ENCODE results near the gene RBM20. TPM values are rescaled to one million over a fixed set of nuclear protein-coding genes. Genes with fewer than 3 reads are reported as not detected.

RBM20 gene
- total and polyA plus RNA-seq, 5 experiments from 2014 or later, result 0.20 to 0.93 (median 0.49) TPM

DNA sequence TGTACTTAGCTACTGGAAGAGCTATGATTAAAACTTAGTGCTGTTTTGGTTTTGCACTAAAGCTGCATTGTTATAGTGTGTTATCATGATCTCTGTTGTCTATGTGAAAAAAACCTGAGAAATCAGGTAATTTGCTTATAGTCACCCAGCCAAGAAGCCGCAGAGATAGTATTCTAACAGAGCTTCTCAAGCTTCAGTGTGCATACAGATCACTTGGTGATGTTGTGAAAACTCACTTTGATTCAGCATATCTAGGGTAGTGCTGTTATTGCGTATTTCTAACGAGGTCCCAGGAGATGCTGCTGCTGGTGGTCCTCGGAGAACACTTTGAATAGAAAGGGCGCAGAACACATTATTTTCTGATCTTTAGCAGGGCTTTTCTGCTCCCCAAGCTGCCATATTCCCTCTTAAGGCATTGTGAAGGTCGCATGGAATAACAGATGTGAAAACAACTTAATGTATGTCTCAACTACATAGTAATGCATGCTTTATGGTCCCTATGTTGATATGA is 159.2 kb downstream of the RBM20 start:
- DNase-seq, result no peak
- Mint-ChIP-seq H3K4me3 (peak overlapping the region in 9 of 10 donors; percentile 16 to 82 (median 54)), H3K27me3 (no peaks in the 10 kb centered on the region), H3K4me1 (peaks cover 21 to 70% (median 38%) of the 10 kb centered on the region in 4 donors), H3K9me3 (no peaks in the 10 kb centered on the region), H3K27ac (peak overlapping the region; percentile 74 to 99 (median 94)), H3K36me3 (no peaks in the 10 kb centered on the region)
- POLR2A ChIA-PET, result interaction anchor here (0.6 to 3.5 kb wide), 21 partner anchors 18 to 796 kb away, joined by 3 to 31 read pairs (median 7); partner anchors contain the start of genes BBIP1, PDCD4 and SHOC2
- ATAC-seq, result peak; percentile 4 to 5

- Mint-ChIP-seq H3K27ac (peak overlapping the region; percentile 85 to 99 (median 94)), H3K36me3 (no peaks in the 10 kb centered on the region), H3K9me3 (no peaks in the 10 kb centered on the region), H3K4me1 (peaks cover 23 to 65% (median 38%) of the 10 kb centered on the region in 4 donors), H3K4me3 (peak overlapping the region; percentile 23 to 71 (median 49)), H3K27me3 (no peaks in the 10 kb centered on the region)
- ATAC-seq (peak; percentile 46 to 69), DNase-seq (peak; percentile 19 to 69 (median 38))
- POLR2A ChIA-PET, result interaction anchor here (0.6 to 3.5 kb wide), 19 partner anchors 17 to 797 kb away, joined by 3 to 31 read pairs (median 7); partner anchors contain the start of genes BBIP1, PDCD4 and SHOC2
Measured at GRCh38 chr10:110803830-110804338, 159.7 kb downstream of the RBM20 start.

DNA sequence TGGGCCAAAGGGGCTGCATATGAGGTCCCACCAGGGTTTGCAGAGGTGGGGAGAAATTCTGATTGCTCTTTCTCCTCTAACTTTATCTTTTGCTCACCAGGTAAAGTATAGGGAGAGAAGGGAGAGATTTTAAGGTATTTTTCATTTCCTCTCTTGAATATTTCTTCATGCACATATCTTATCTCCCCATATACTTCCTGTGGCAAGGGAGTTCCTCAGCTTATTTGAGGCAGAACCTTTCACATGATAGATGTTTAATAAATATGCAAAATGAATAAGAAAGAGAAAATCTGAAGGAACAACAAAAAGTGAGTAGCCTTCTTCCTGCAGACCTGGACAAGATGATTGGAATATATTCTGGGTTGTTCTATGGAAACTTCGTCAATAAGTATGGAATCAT is 160.2 kb downstream of the RBM20 start:
- DNase-seq (no peak), ATAC-seq (no peak)
- no peaks in the 10 kb centered on the region for H3K36me3 Mint-ChIP-seq
- POLR2A ChIA-PET, result interaction anchor here (1.0 to 3.5 kb wide), 10 partner anchors 31 to 69 kb away, joined by 3 to 31 read pairs (median 8); partner anchors contain the start of gene PDCD4
- H3K27me3 Mint-ChIP-seq, result no peaks in the 10 kb centered on the region
- no peaks in the 10 kb centered on the region for H3K9me3 Mint-ChIP-seq
- peak overlapping the region; percentile 85 to 99 (median 94) for H3K27ac Mint-ChIP-seq
- H3K4me3 Mint-ChIP-seq, result peak overlapping the region; percentile 23 to 71 (median 49)
- peaks cover 23 to 63% (median 38%) of the 10 kb centered on the region in 4 donors for H3K4me1 Mint-ChIP-seq

GRCh38 chr10:110805292-110805691 is 161.2 kb downstream of the RBM20 start:
- no peaks in the 10 kb centered on the region for H3K27me3 Mint-ChIP-seq
- DNase-seq (no peak), ATAC-seq (no peak)
- H3K36me3 Mint-ChIP-seq, result no peaks in the 10 kb centered on the region
- H3K4me1 Mint-ChIP-seq, result peaks cover 25 to 55% (median 38%) of the 10 kb centered on the region in 4 donors
- peak overlapping the region in 8 of 10 donors; percentile 22 to 96 (median 93) for H3K27ac Mint-ChIP-seq
- POLR2A ChIA-PET, result interaction anchor here (1.7 kb wide), 1 partner anchor 62 kb away, joined by 6 read pairs; no protein-coding TSS in a partner anchor
- no peaks in the 10 kb centered on the region for H3K9me3 Mint-ChIP-seq
- H3K4me3 Mint-ChIP-seq, result peak overlapping the region in 1 of 10 donors; percentile 1

DNA sequence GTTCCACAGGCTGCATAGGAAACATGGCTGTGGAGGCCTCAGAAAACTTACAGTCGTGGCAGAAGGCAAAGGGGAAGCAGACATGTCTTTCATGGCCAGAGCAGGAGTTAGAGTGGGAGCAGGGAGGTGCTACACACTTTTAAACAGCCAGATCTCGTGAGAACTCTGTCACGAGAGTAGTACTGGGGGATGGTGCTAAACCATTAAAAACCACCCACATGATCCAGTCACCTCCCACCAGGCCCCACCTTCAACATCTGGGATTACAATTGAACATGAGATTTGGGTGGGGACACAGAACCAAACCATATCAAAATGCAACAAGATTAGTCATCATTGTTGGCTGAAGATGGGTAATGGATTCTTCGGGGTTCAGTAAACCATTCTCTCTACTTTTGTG is 162.2 kb downstream of the RBM20 start:
- Mint-ChIP-seq H3K4me1 (peaks cover 25 to 53% (median 38%) of the 10 kb centered on the region in 4 donors), H3K27me3 (no peaks in the 10 kb centered on the region), H3K36me3 (no peaks in the 10 kb centered on the region), H3K4me3 (no peak overlapping the region), H3K27ac (peak overlapping the region in 4 of 10 donors; percentile 3 to 88 (median 43)), H3K9me3 (no peaks in the 10 kb centered on the region)
- DNase-seq, result no peak
- no peak for ATAC-seq
- POLR2A ChIA-PET, result interaction anchor here (1.9 kb wide), 1 partner anchor 29 kb away, joined by 6 read pairs; no protein-coding TSS in a partner anchor

DNA sequence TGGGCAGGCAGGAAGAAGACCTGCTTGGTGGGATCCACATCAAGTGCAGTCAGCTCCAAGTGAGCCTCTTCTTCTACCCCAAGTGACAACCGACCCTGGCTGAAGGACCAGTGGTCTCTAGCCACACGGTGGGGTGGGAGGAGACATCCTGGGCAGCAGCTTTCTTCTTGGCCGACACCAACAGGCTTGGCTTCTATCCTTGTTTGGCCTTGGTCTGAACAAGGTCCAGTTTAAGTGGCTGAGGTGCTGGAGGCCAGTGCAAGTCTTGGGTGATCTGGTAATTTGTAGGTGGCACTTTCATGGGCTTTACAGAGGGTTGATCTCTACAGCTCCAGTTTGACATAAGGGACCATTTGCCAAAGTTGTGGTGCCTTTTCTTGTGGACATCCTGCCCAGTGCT is 164.0 kb downstream of the RBM20 start:
- Mint-ChIP-seq H3K4me3 (no peak overlapping the region), H3K9me3 (no peaks in the 10 kb centered on the region), H3K36me3 (no peaks in the 10 kb centered on the region), H3K27ac (peak overlapping the region in 3 of 10 donors; percentile 6 to 52 (median 35)), H3K27me3 (no peaks in the 10 kb centered on the region), H3K4me1 (peaks cover 19 to 37% (median 27%) of the 10 kb centered on the region in 4 donors)
- ATAC-seq (no peak), DNase-seq (no peak)
- POLR2A ChIA-PET, result interaction anchor here (1.1 to 1.9 kb wide), 2 partner anchors 27 to 51 kb away, joined by 3 to 6 read pairs; no protein-coding TSS in a partner anchor

- no peak overlapping the region for H3K4me3 Mint-ChIP-seq
- H3K27ac Mint-ChIP-seq, result peak overlapping the region in 8 of 10 donors; percentile 0 to 70 (median 16)
- H3K9me3 Mint-ChIP-seq, result no peaks in the 10 kb centered on the region
- H3K36me3 Mint-ChIP-seq, result no peaks in the 10 kb centered on the region
- ATAC-seq, result no peak
- POLR2A ChIA-PET, result no interaction called here
- H3K27me3 Mint-ChIP-seq, result no peaks in the 10 kb centered on the region
- peaks cover 19 to 34% (median 24%) of the 10 kb centered on the region in 4 donors for H3K4me1 Mint-ChIP-seq
- DNase-seq, result no peak
Measured at GRCh38 chr10:110808615-110809014, 164.5 kb downstream of the RBM20 start.

GRCh38 chr10:110810625-110811024 is 166.5 kb downstream of the RBM20 start:
- no peak overlapping the region for H3K4me3 Mint-ChIP-seq
- H3K4me1 Mint-ChIP-seq, result peaks cover 9 to 25% (median 20%) of the 10 kb centered on the region in 4 donors
- DNase-seq (no peak), ATAC-seq (no peak)
- H3K9me3 Mint-ChIP-seq, result no peaks in the 10 kb centered on the region
- no peaks in the 10 kb centered on the region for H3K27me3 Mint-ChIP-seq
- no peaks in the 10 kb centered on the region for H3K36me3 Mint-ChIP-seq
- POLR2A ChIA-PET, result interaction anchor here (1.3 to 1.4 kb wide), 2 partner anchors 22 to 33 kb away, joined by 3 to 4 read pairs; no protein-coding TSS in a partner anchor
- H3K27ac Mint-ChIP-seq, result no peak overlapping the region

- H3K4me3 Mint-ChIP-seq, result no peak overlapping the region
- H3K27me3 Mint-ChIP-seq, result no peaks in the 10 kb centered on the region
- POLR2A ChIA-PET, result interaction anchor here (1.0 to 1.4 kb wide), 2 partner anchors 32 to 50 kb away, joined by 3 to 4 read pairs; no protein-coding TSS in a partner anchor
- H3K9me3 Mint-ChIP-seq, result no peaks in the 10 kb centered on the region
- H3K36me3 Mint-ChIP-seq, result no peaks in the 10 kb centered on the region
- ATAC-seq, result no peak
- peak overlapping the region in 2 of 10 donors; percentile 33 to 63 for H3K27ac Mint-ChIP-seq
- DNase-seq, result no peak
- H3K4me1 Mint-ChIP-seq, result peaks cover 14 to 33% (median 30%) of the 10 kb centered on the region in 4 donors
Measured at GRCh38 chr10:110811791-110812581, 167.8 kb downstream of the RBM20 start.

DNA sequence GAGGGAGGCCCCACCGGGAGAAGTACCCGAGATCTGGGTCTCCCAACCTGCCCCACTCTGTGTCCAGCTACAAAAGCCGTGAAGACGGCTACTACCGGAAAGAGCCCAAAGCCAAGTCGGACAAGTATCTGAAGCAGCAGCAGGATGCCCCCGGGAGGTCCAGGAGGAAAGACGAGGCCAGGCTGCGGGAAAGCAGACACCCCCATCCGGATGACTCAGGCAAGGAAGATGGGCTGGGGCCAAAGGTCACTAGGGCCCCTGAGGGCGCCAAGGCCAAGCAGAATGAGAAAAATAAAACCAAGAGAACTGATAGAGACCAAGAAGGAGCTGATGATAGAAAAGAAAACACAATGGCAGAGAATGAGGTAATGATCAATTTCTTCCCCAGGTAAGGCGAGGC is 168.4 kb downstream of the RBM20 start:
- ATAC-seq (no peak), DNase-seq (no peak)
- Mint-ChIP-seq H3K4me3 (no peak overlapping the region), H3K9me3 (no peaks in the 10 kb centered on the region), H3K27me3 (no peaks in the 10 kb centered on the region), H3K4me1 (peaks cover 20 to 39% (median 34%) of the 10 kb centered on the region in 4 donors), H3K36me3 (no peaks in the 10 kb centered on the region), H3K27ac (peak overlapping the region in 2 of 10 donors; percentile 8 to 15)
- POLR2A ChIA-PET, result interaction anchor here (1.0 kb wide), 1 partner anchor 49 kb away, joined by 4 read pairs; no protein-coding TSS in a partner anchor

DNA sequence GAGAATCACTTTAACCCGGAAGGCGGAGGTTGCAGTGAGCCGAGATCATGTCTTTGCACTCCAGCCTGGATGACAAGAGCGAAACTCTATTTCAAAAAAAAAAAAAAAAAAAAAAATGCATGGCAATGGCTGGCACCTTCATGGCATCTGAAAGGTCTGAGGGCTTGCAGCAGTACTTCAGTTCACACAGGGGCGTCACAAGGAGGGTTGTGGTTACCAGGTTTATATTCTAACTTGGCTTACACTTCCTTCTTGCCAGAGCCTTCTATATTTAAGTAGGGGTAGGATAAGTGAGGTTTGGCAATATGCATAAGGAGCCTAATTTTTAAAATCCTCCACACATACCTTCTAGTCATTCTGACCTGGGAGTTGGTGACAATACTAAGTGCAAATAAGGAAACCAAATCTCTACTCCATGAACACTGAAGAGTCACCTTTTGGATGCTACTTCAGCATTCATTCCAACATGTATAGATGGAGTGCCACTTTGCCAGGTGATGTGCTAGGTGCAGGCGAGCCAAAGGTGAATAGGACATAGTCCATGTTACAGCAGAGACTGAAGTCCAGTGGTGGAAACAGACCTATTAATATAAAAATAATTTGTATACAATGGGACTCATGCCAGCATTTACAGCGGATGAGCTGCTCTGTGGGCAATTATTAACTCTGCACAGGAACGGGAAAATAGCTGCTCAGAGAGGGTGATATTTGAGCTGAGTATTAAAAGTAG is 169.8 kb downstream of the RBM20 start:
- no peak overlapping the region for H3K4me3 Mint-ChIP-seq
- H3K4me1 Mint-ChIP-seq, result peaks cover 22 to 48% (median 38%) of the 10 kb centered on the region in 4 donors
- H3K36me3 Mint-ChIP-seq, result no peaks in the 10 kb centered on the region
- POLR2A ChIA-PET, result interaction anchor here (0.7 kb wide), 1 partner anchor 38 kb away, joined by 3 read pairs; no protein-coding TSS in a partner anchor
- H3K9me3 Mint-ChIP-seq, result no peaks in the 10 kb centered on the region
- ATAC-seq (peak; percentile 65 to 81), DNase-seq (peak in 3 of 10 donors; percentile 16 to 39 (median 30))
- no peaks in the 10 kb centered on the region for H3K27me3 Mint-ChIP-seq
- peak overlapping the region in 3 of 10 donors; percentile 29 to 42 (median 29) for H3K27ac Mint-ChIP-seq

All from naive thymus-derived CD8-positive, alpha-beta T cell (primary cell).